ENCODE data around the gene NME2.
"Not testable (repeated sequence)": the region's sequence is repeated elsewhere in the genome, so short reads cannot be mapped to it uniquely, and the experiment has no call there.

The NME2 gene

DNA sequence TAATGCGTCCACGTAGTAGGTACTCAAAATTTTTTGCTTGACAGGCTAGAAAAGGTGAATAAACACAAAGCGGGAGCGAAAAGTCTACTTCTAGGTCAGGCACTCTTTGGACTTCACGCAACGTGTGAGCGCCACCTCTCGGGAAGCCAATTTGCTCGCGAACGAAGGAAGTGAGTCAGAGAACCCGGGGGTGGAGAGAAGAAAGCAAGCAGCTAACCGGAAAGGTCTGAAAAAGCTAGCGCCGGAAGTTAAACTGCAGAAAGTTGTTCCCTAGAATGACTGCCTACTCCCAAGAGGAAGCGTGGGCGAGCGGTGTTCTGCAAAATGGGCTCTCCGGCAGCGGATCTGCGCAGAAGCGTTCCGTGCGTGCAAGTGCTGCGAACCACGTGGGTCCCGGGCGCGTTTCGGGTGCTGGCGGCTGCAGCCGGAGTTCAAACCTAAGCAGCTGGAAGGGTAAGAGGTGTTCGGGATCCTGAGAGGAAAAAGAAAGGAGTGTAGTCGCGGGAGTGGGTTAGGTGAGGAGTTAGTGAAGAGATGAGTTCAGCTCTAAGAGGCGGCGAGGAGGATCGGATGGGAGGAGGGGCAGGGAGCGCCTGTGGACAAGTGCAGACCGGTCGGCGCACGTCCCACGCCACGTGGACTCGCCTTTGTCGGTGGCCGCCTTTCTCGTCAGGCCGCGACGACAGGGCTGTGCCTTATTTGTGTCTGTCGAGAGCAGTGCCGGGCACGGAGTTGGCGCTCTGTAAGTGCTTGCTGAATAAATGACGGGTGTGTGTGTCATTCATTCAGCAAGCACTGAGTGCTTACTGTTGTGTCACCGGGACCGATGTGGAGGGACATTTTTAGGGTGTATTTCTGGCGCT, 12.8 kb upstream of the NME2 start, which contains the start of gene NME1:
Gene NME1, plus strand, starts transcription at position 350 of the 863 bp plus-strand sequence. CDS start 2,096 bp downstream, outside the sequence.
- DNase-seq = peak; percentile 98

DNA sequence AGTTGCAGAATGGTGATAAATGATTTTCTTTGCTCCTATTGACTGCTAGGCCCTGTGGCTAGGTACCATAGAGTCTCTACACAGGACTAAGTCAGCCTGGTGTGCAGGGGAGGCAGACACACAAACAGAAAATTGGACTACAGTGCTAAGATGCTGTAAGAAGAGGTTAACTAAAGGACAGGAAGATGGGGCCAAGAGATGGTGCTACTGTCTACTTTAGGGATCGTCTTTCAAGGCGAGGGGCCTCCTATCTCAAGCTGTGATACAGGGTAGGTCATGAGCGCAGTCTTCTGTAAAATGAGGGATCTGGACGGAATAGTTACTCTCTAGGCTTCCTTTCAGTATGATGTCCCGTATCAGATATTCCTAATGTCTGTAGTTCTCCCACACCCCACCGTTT, 12.0 kb upstream of the NME2 start:
- no peak for DNase-seq

- DNase-seq = no peak
These were observed 10.8 kb upstream of the NME2 start for GRCh38 chr17:51155416-51155815.

DNA sequence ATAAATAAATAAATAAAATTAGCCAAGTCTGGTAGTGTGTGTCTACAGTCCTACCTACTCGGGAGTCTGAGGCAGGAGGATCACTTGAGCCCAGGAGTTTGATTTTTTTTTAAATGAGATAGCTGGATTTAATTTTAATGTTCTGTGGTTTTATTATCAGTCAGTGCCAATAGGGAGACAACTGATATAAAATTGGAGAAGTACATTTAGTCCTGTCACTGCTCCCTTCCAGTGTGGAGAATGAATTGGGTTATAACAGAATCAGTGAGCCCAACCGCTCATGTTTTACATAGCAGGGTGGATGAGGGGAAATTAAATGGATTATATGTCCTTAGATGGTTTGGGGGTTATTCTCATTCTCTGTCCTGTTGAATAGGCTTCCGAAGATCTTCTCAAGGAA, 6.6 kb upstream of the NME2 start:
- DNase-seq = no peak

DNA sequence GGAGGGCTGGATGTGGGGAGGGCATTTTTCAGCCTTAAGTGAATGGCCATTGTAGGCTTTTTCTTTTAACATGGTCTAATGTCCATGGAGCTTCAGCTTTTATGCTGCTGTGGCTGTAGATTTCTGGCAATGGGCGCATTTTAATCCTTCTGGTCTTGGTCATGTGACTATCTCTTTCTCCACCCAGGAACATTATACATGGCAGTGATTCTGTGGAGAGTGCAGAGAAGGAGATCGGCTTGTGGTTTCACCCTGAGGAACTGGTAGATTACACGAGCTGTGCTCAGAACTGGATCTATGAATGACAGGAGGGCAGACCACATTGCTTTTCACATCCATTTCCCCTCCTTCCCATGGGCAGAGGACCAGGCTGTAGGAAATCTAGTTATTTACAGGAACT, 4.7 kb upstream of the NME2 start:
- DNase-seq = no peak

GRCh38 chr17:51164911-51165679, 1.1 kb upstream of the NME2 start:
- no peak for DNase-seq

DNA sequence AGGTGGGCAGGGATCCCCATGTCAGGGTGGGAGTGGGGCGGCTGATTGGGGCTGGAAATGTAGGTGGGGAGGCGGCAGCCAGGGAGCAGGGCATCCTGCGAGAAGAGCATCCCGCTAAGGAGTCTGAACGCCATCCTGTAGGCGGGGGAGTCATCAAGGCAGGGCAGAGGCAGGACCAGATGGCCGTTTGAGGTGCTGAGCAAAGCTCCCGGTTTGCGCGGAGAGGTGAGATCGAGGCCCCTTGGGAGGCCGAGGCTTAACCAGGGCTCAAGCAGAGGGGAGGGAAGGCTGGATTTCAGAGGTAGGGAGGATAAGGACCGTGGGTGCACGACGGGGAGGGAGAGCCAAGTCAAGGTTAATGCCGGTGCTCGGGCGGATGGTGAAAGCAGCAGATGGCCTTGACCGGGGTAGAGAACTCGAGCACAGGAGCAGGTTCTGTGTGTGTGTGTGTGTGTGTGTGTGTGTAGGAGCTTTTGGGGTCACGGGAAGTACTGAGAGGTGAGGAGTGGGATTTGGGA, 472 bp upstream of the NME2 start:
- no peak for DNase-seq

DNA sequence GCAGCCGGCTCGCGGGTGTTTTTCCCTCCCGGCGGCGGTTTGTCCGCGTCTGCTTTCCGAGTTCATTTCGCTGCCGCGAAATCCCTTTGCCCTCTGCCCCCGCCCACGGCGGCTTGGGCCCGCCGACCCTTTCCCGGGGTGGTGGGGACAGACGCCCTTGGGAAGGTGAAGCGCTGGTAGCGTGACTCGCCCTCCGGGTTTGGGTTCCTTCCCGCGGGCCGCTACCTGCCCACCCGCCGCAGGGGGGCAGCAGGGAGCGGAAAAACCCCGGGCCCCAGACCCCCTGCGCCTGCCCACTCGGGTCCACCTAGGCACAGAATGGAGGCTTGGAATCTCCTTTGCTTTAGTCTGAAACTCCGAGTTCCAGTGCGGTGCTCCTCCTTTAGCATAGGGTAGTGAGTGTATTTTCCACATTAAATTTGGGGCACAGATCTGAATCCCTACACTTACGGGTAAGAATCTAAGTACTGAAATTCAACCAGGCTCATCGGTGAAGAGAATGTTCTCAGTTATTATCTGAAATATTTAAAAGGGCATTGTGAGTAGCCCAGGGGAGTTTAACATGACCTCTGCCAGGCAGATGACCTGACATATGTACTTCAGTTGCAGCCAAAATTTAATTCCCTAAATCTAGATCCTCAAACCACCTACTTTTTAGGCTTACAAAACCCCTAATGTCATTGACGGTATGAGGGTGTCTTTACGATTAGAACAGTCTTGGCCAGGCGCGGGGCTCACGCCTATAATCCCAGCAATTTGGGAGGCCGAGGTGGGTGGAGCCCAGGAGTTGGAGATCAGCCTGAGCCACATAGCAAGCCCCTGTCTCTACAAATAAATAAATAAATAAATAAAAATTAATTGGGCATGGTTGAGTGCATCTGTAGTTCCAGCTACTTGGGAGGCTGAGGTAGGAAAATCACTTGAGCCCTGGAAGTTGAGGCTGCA, 1.0 kb downstream of the NME2 start:
- DNase-seq = peak; percentile 73

DNA sequence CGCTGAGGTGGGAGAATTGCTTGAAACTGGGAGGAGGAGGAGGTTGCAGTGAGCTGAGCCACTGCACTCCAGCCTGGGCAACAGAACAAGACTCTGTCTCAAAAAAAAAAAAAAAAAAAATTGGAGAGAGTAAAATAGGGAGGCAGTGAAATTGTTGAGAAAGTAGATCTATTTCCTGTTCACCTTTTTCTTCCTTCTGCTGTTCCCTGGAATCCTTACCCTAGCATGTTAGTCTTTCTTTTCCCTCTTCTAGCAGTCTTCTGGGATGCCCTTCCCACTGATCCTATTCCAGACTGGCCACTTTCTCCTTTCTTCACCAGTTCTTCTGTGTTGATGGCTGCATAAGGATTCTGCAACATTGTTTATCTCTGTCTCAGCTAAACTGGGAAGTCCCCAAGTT, 3.1 kb downstream of the NME2 start:
- no peak for DNase-seq

DNA sequence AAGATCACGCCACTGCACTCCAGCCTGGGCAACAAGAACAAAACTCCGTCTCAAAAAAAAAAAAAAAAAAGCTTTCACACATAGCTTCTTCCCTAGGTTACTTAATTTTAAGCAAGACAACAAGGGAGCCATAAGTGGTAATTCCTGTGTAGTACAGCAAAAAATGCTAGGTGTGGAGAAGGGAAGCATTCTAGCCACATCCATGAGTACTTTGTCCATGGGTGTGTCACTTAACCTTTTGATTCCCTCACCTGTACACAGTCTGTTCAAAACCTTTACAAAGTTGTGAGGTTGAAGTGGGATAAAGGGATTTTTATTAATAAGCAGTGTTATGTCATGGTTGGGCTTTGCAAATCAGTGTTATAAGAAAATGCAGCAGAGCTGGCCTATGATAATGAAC, 4.5 kb downstream of the NME2 start:
- DNase-seq = no peak

GRCh38 chr17:51172030-51172429, 5.8 kb downstream of the NME2 start:
- not testable (repeated sequence) for DNase-seq

DNA sequence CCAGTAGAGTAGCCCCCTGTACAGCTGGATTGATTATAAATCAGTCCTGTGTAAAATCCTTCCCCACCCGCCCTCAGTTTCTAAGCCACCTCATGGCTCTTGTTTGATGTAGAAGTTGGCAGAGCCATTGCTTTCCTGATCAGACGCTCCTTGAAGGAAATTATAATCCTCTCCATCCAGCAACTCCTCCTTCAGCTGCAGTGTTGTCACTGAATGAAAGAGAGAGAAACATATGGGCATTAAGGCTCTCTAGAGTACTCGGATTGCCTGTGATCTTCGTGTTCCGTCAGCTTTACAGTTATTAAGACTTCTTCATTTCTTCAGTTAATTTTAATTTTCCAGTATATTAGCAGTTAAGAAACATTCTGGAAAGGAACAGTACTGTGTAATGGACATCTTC, 14.3 kb downstream of the NME2 start:
- DNase-seq = no peak

GRCh38 chr17:51184124-51184523, 17.9 kb downstream of the NME2 start:
- no peak for DNase-seq

GRCh38 chr17:51185763-51186332, 19.6 kb downstream of the NME2 start:
- no peak for DNase-seq

GRCh38 chr17:51188271-51188833, 22.1 kb downstream of the NME2 start:
- DNase-seq = no peak

- DNase-seq = no peak
These were observed 23.0 kb downstream of the NME2 start for GRCh38 chr17:51189162-51189561.

DNA sequence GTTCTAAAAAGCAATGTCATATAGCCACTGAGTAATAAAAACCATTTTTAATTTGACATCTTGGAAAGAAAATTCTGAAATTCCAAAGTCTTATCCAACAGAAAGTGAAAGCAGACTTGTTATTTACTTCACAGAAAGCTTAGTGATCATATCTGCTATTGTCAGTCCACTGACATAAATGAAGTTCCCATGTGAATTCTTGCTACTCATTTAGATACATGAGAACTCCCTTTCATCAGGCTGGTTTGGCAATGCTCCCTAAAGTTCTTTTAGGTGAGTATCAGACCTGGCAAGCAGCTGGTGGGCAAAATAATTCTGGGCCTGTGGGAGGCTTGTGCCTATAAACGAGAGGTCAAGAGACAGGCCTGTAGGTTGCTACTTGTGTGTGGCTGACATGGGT, 23.4 kb downstream of the NME2 start:
- no peak for DNase-seq

DNA sequence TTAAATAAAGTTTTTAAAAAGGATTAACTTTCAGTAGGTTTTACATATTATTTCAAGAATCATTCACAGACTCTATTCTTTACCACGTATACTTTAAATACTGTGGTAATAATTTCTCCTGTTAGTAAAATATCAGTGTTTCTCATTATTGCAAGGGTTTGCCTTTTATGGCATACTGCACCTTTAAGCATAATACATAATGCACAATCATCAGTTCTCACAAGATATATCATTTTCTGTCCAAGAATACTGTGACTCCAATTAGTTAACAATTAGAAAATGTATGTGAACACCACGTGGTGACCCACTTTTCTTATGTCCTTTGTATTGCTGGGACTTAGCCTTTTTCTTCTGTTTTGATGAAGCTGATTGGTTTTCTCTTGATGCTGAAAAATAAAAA, 25.7 kb downstream of the NME2 start:
- no peak for DNase-seq

DNA sequence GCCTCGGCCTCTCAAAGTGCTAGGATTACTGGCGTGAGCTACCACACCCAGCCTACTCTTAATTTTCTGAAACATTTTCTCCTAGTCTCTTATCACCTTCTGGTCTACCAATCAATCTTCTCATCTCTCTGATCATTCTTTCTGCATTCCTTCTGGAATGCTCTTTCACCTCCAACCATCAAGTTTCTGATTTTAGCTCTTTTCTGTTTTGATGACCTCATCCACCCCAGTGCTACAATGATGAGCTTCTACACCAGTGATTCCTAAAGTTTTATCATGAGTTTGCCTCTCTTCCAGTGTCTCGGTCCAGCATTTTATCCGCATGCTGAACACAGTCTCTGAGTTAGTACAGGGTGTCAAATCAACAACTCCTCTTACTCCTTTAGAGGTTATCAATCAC, 31.5 kb downstream of the NME2 start:
- DNase-seq = no peak

GRCh38 chr17:51200295-51200694, 34.1 kb downstream of the NME2 start:
- DNase-seq = no peak

- DNase-seq = no peak
These were observed 34.6 kb downstream of the NME2 start for GRCh38 chr17:51200846-51201245.

GRCh38 chr17:51203838-51204237, 37.6 kb downstream of the NME2 start:
- no peak for DNase-seq

Data from activated CD4-positive, CD25-positive, alpha-beta regulatory T cell treated with anti-CD3 and anti-CD28 coated beads, Interleukin-2, amount 50 U/mL, for 72 hours (primary cell).